Suppressor macrophage (primary cell): Measurements from ENCODE around the gene XRCC2.

Experiments used
- DNase-seq, 4 experiments: peaks; one replicate each; pipeline ENCODE4 v3.0.0-alpha.2; 2020 to 2022

Gene XRCC2

GRCh38 chr7:152608656-152609055 lies 67.3 kb downstream of the XRCC2 start:
- no peak for DNase-seq

GRCh38 chr7:152608208-152608607 lies 67.7 kb downstream of the XRCC2 start:
- no peak for DNase-seq

GRCh38 chr7:152607007-152607406 lies 68.9 kb downstream of the XRCC2 start:
- no peak for DNase-seq

DNA sequence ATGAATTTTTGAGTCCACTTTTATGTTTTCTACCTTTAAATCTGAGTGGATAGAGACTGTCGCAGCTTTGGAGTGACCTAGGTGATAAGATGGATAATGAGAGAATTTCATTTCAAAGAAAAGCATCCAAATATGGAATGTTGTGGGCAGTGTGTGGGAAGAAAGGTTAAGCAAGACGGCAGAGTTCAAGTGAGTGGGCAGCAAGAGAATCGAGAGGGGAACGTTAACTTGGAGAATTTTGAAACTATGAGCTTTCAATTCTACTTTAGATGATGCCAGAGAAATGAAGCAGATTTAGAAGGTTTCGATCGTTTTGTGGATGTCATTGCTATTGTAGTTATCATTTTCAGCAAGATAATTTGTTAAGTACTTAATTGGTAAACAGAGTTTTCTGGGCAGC lies 73.0 kb downstream of the XRCC2 start:
- peak; percentile 12 to 54 (median 18) for DNase-seq

- DNase-seq = no peak
Observed at GRCh38 chr7:152601305-152601798, 74.6 kb downstream of the XRCC2 start.

- DNase-seq = no peak
Observed at GRCh38 chr7:152600266-152600665, 75.7 kb downstream of the XRCC2 start.

DNA sequence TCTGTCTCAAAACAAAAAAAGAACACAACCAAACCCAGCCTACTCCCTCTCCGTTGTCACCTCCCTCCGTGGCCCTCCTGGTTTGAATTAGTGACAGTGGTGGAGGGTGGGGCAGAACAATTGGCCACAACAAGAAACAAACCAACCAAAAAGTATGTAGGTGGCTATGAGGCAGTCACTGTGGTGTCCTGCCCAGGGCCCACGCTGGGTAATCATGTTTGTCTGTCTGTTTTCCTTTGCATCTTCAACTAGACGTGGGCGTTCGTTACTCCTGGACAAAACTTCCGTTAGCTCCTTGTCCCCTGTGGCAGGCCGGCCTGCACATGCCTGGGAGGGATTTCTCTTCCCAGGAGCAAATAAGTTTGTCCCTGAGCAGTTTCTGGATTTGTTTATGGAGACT lies 78.4 kb downstream of the XRCC2 start:
- no peak for DNase-seq

DNA sequence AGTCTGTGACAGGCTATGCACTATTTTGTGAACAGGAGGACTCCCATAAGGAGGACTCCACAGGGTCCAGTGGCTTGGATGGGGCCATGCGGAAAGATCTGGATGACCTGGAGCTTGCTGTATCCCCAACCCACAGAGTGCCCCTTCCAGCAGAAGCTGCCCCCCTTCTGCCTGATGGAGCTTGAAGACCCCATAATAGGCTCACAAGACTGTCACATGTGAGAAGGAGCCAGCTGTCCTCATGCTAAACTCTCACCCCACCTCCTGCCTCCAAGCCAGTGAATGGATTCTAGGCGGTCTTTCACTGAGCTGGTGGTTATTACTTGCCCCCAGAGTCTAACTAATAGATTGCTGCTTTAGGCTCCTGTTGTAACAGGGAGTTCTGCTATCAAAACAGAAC lies 79.1 kb downstream of the XRCC2 start:
- no peak for DNase-seq
